ENCODE measurements around the gene CDK14. TPM values are rescaled to one million over a fixed set of nuclear protein-coding genes. Genes with fewer than 3 reads are reported as not detected.

The CDK14 gene
- total and polyA plus RNA-seq, 2 of the 8 experiments (the other 6 are each of a cell fraction or from before 2014, with no cell fraction given) = 5.5 to 47.3 TPM

- Histone ChIP-seq H2AK5ac (ENCODE audit: low read depth, low read length) (no peak overlapping the region), H2AFZ (ENCODE audit: low read length) (no peak overlapping the region), H2BK20ac (ENCODE audit: low read length) (no peak overlapping the region), H3K27me3 (replicated peaks in 1 of 4; ENCODE audit: control insufficient read depth in 3 of 4, extremely low read depth in 1 of 4, insufficient read depth in 3 of 4, low read length in 3 of 4) (no peaks in the 10 kb centered on the region), H3K18ac (ENCODE audit: extremely low read depth, low read length) (no peak overlapping the region), H3K9ac (replicated peaks in 1 of 4; ENCODE audit: extremely low read depth in 1 of 4, low read depth in 3 of 4, low read length in 3 of 4) (no peak overlapping the region), H3K4me2 (ENCODE audit: insufficient read depth in 1 of 2, low read depth in 2 of 2, low read length in 2 of 2) (no peak overlapping the region), H3K14ac (ENCODE audit: insufficient read length) (no peak overlapping the region), H3K79me1 (ENCODE audit: low read depth, low read length) (no peaks in the 10 kb centered on the region), H2BK12ac (ENCODE audit: low read depth, low read length) (no peak overlapping the region), H2BK5ac (ENCODE audit: low read depth, low read length) (no peak overlapping the region), H3K27ac (ENCODE audit: low read depth, low read length) (no peak overlapping the region), H4K8ac (ENCODE audit: extremely low read depth, insufficient read depth, low read length) (no peak overlapping the region), H3K4me3 (ENCODE audit: extremely low read depth in 1 of 4, insufficient read depth in 2 of 4, low read depth in 3 of 4, low read length in 4 of 4) (no peak overlapping the region), H3K9me3 (ENCODE audit: insufficient read depth in 2 of 2, low read depth in 1 of 2, low read length in 1 of 2) (no peaks in the 10 kb centered on the region), H2BK15ac (ENCODE audit: low read length) (no peak overlapping the region), H3K36me3 (ENCODE audit: control insufficient read depth in 2 of 4, insufficient read depth in 4 of 4, low read length in 3 of 4) (no peaks in the 10 kb centered on the region), H3K23me2 (ENCODE audit: low read depth, low read length) (no peaks in the 10 kb centered on the region), H3K4ac (replicated peaks; ENCODE audit: insufficient read length, low read depth, low read length) (no peak overlapping the region), H3K4me1 (replicated peaks in 1 of 4; ENCODE audit: control insufficient read depth in 3 of 4, insufficient read depth in 4 of 4, low read length in 3 of 4) (peaks cover 0 to 4% (median 0%) of the 10 kb centered on the region in 4 experiments; a peak in 1 of 7 replicates), H4K5ac (ENCODE audit: insufficient read length, low read depth, low read length) (no peak overlapping the region), H3K23ac (ENCODE audit: insufficient read length) (no peak overlapping the region), H4K91ac (replicated peaks; ENCODE audit: insufficient read length, low read length) (no peak overlapping the region), H2BK120ac (replicated peaks; ENCODE audit: low read depth, low read length) (no peak overlapping the region), H3K79me2 (ENCODE audit: control insufficient read depth in 1 of 2, insufficient read depth in 2 of 2, low read length in 2 of 2) (no peaks in the 10 kb centered on the region), H4K20me1 (replicated peaks in 1 of 2; ENCODE audit: control insufficient read depth in 1 of 2, insufficient read depth in 2 of 2, low read length in 2 of 2) (no peaks in the 10 kb centered on the region), H3K56ac (replicated peaks; ENCODE audit: insufficient read length, low read depth, low read length) (no peak overlapping the region)
- POLR2A ChIA-PET (ENCODE audit: partially characterized antibody) = interaction anchor here (1.3 kb wide), 1 partner anchor 51 kb away, joined by 3 read pairs; no protein-coding TSS in a partner anchor
- CTCF ChIA-PET (ENCODE audit: partially characterized antibody) = no interaction called here
- WGBS, 2 experiments (ENCODE audit: extremely low coverage in 1 of 2, insufficient coverage in 1 of 2, insufficient read length in 1 of 2, insufficient replicate concordance in 2 of 2, low coverage in 1 of 2, low lambda C conversion rate in 2 of 2, missing lambda C conversion rate in 1 of 2) = 89% methylated on average over 1 of the region's 1 CpG; no CpG with 5 or more reads in 1 of the 2 experiments
- no peak for DNase-seq (ENCODE audit: low read depth in 1 of 2, low spot score in 2 of 2)
- FAIRE-seq = no peak
- no peak for TF ChIP-seq SIN3A (conservative IDR thresholded peaks at IDR 0.05 in 1 of 2, IDR thresholded peaks at IDR 0.05 in 1 of 2; ENCODE audit: low read depth in 1 of 2, low read length in 2 of 2)
- TF ChIP-seq CHD1 (IDR thresholded peaks at IDR 0.05; ENCODE audit: low read depth, low read length) = no peak
- TF ChIP-seq KDM5A (IDR thresholded peaks at IDR 0.05; ENCODE audit: low read length) = no peak
- TF ChIP-seq CREB1 (IDR thresholded peaks at IDR 0.05) = no peak
- no peak for TF ChIP-seq BRCA1 (IDR thresholded peaks at IDR 0.05; ENCODE audit: low read depth, low read length)
- TF ChIP-seq YY1 (IDR thresholded peaks at IDR 0.05; ENCODE audit: low read depth, low read length) = no peak
- TF ChIP-seq GTF2F1 (IDR thresholded peaks at IDR 0.05; ENCODE audit: borderline replicate concordance, low read depth, low read length) = no peak
- TF ChIP-seq TAF7 (optimal IDR thresholded peaks at IDR 0.05; ENCODE audit: borderline replicate concordance, low read depth, low read length) = no peak
- TF ChIP-seq SIX5 (IDR thresholded peaks at IDR 0.05; ENCODE audit: low read depth, low read length) = no peak
Observed at GRCh38 chr7:91193141-91193540, 597.0 kb downstream of the CDK14 start.
